GM18520 (cell line): ENCODE results near the gene ETFA.

Experiments
- ATAC-seq: cut with Tn5 transposase; IDR thresholded peaks from one replicate; pipeline ENCODE4 v1.9.1; 2021; ENCODE audit not compliant: unreplicated experiment

Gene ETFA

DNA sequence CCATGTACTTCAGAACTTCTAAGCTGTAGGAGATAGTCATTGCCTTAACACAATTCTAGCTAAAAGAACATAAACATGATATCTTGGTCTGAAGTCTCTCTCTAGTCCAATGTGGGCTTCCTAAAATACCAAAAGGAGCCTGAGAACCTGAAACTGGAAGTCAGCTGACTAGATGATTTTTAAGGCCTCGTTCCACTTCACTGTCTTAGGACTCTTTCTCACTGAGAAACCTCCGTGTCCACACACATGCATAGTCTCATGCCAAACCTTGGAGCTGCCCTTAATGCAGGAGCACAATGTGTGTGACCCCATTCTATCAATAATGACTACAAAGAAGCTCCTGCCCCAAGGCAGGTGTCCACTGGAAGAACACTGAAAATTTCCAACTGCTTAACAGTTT is 87.7 kb downstream of the ETFA start:
- ATAC-seq = no peak

- no peak for ATAC-seq
Measured at GRCh38 chr15:76222159-76222558, 89.1 kb downstream of the ETFA start.

- no peak for ATAC-seq
Measured at GRCh38 chr15:76221085-76221767, 90.0 kb downstream of the ETFA start.

GRCh38 chr15:76217882-76218217 is 93.4 kb downstream of the ETFA start:
- ATAC-seq = no peak

DNA sequence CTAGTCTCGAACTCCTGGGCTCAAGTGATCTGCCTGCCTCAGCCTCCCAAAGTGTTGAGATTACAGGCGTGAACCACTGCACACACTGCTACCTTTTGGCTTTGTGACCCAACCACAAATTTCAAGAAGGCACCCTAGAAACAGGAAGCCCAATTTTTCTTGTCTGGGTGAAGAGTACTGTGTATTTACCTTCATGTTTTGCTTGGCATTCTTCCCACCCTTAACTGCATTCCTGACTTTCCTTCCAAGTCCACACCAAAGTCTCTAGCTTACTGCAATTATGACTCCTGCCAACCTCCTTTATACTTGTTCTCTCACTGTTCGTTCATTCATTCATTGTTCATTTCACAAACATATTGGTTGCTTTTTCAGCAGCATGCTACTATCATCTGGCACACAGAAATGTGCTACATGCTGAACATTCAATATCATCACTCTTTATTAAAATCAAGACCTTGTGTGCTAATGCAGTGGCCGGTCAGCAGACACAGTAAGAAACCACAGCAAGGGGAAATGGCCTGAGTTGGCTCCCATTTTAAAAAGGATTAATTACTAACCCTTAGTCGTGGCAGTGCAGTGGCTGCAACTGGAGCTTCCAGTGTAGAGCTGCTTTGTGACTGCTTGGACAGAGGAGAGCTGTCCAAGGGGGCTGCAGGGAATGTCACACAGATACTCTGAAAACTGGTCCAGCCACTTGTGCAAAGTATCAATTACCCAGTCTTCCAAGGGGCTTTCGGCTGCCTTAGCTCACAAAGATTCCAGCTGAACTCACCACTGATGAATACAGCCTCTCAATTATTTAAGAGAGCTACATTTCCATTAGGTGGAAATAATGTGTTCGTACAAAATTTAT is 94.0 kb downstream of the ETFA start:
- ATAC-seq = no peak

DNA sequence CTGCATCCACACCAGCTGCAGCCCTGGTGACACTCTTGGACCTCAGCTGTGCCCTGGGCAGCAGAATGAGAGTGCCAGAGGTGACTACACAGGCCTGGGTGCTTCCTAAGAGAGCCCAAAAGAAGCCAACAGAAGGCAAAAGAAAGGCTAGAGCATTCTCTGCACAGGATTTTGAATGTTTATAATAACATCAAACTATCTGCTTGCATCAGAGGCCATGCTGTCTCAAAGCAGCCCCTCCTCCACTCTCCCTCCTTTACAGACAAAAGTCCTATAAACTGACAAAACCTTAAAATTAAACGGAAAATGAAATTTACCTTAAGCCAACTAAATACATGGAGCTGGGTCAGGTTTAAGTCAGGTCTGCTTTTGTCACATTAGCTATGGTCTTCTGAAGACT is 95.6 kb downstream of the ETFA start:
- ATAC-seq = no peak

DNA sequence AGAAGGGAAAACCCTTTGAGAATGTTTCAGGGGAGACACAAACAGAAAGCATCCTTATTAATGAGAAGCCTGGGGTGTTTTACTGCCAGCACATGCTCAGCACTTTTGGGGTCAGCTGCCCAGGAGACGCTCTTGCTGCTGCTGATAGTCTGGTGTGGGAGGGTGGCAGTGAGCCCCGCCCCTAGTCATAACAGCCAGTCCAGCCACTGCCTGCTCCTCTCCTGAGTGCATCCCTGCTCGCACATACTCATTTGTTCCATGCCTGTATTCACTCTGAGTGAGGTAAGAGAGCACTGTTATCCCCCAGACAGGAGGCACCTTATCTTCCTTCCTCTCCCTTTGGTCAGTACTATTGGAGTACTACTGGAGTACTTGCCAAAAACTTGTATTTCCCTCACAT is 101.3 kb downstream of the ETFA start:
- no peak for ATAC-seq

GRCh38 chr15:76209523-76209922 is 101.7 kb downstream of the ETFA start:
- ATAC-seq = no peak

GRCh38 chr15:76208786-76209424 is 102.4 kb downstream of the ETFA start:
- ATAC-seq = no peak

DNA sequence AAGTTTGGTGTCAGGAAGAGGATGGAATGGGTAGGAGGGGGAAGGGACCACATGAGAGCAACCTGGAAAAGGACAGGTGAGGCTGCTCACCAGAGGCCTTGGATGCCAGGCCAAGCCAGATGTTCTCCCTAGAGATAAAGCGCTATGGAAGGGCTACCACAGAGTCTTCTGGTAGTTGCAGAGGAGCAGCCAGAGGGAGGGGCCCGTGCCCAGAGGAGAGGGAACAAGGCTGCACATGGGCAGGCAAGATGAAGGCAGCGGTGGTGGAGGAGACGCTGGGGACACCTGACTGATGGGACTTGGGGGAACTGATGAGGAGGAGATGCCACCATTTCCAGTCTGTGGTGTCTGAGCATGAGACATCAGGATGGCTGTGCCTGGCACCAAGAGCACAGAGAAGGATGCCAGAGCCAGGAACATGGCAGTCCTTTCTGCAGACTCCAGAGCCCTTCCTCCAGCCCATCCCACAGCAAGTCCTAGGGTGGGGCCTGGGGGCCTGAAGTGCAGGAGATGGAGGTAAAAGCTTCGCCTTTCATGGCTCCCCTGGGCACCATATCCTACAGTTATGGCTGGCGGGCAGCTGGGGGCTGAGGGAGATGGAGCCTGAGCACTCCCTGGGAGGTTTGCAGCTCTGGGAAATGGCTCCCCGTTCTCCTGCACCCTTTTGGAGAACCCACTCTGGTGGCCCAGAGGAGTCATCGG is 103.0 kb downstream of the ETFA start:
- no peak for ATAC-seq

- ATAC-seq = no peak
Measured at GRCh38 chr15:76206325-76206976, 104.8 kb downstream of the ETFA start.

- no peak for ATAC-seq
Measured at GRCh38 chr15:76204916-76205460, 106.3 kb downstream of the ETFA start.

GRCh38 chr15:76204109-76204845 is 107.0 kb downstream of the ETFA start:
- ATAC-seq = no peak

DNA sequence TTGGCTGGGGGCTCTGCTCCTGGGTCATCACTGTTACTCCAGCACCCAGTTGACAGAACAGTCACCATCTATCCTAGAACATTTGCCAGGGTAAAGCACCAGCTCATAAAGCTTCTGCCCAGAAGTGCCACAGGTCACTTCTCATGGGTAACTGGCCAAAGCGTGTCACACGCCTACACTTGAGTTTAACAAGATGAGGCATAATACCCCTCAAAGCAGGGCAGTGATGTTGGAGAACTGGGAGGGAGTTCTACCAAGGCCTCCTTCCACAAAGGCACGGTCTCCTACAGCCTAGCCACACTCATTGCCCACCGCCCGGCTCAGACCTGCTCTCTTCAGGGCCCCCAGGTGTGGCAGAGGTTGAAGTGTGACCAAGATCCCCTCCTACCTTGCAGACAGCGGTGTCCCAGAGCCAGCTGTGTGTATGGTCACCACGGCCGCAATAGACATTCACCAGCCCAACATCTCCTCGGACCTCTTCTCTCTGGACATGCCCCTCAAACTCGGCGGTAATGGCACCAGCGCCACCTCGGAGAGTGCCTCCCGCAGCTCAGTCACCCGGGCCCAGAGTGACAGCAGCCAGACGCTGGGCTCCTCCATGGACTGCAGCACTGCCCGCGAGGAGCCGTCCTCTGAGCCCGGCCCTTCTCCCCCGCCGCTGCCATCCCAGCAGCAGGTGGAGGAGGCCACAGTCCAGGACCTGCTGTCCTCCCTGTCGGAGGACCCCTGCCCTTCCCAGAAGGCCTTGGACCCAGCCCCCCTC is 107.7 kb downstream of the ETFA start:
- no peak for ATAC-seq

- ATAC-seq = no peak
Measured at GRCh38 chr15:76201536-76202255, 109.6 kb downstream of the ETFA start.

DNA sequence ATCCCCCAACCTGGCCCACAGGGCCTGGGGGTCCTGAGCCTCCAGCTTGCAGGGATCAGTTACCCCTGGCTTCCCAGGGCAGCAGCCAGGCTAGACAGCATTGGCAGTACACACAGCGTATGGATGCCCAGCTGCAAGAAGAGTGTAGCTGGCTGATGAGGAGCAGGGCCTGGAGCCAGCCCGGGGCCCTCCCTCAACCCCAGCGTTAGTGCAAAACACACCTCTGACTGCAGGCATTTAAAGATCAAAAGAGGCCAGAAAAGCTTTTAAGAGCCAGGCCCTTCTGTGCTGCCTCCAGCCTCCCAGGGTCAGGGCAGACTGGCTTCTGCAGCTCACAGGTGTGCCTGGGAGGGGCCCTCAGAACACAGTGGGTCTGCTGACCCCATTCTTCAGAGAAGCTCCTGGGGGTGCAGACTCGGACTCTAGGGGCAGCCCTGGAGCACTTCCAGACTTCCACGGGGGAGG is 110.6 kb downstream of the ETFA start:
- ATAC-seq = no peak

DNA sequence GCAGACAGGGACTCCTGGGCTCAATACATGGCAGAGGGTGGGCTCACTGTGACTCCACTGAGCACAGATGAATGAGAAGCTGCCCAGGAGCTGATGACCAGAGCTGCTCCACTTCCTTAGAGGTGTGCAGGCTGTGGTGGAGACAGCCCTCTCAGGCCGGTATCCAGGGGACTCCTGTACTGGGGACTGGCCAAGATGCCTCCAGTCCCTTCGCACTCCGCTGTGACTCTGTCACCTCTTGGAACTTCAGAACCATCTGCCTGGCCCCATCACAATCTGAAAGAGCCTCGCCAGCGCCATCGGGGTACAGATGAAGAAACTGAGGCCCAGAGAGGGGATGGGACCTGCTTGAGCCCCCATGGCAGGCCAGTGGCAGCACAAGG is 111.2 kb downstream of the ETFA start:
- no peak for ATAC-seq
